Breast epithelium (tissue), 4 donors: ENCODE measurements around the gene MOB1A. TPM values are rescaled to one million over a fixed set of nuclear protein-coding genes. Genes with fewer than 3 reads are reported as not detected.
"Not testable (repeated sequence)": the region's sequence is repeated elsewhere in the genome, so short reads cannot be mapped to it uniquely, and the experiment has no call there.

Experiments
- DNase-seq, 2 donors: peaks; one replicate each; pipeline ENCODE4 v3.0.0-alpha.2; 2019; ENCODE audit warnings: low spot score in 2 of 2
- H3K27ac ChIP-seq, 2 donors: fragments of 200-600 bp; sonication (generic) in 1 of 2; one replicate each; pipeline ENCODE4 v1.5.1; 2016 to 2019; ENCODE audit warnings: mild to moderate bottlenecking in 1 of 2
- H3K27me3 ChIP-seq, 2 donors: fragments of 200-600 bp; sonication (generic) in 1 of 2; one replicate each; pipeline versions ENCODE4 v1.5.1 to v1.6.0; 2017 to 2019; ENCODE audit warnings: control low read depth in 1 of 2, mild to moderate bottlenecking in 1 of 2
- H3K36me3 ChIP-seq: fragments of 200-600 bp; one replicate; pipeline ENCODE4 v1.5.1; 2019
- H3K4me1 ChIP-seq, 2 donors: fragments of 200-600 bp; sonication (generic); one replicate each; pipeline ENCODE4 v1.5.1; 2016 to 2019; ENCODE audit warnings: control low read depth in 1 of 2
- H3K4me3 ChIP-seq, 3 donors: fragments of 200-600 bp; sonication (generic); 1 replicate in 2 of 3; 2 replicates in 1 of 3; pipeline ENCODE4 v1.5.1; 2016 to 2019; ENCODE audit warnings: mild to moderate bottlenecking in 3 of 3, moderate library complexity in 2 of 3
- H3K9me3 ChIP-seq, 2 donors: fragments of 200-600 bp; sonication (generic) in 1 of 2; one replicate each; pipeline ENCODE4 v1.5.1; 2016 to 2019; ENCODE audit warnings: control low read depth in 1 of 2
- POLR2A ChIP-seq: fragments of 450-650 bp; IDR thresholded peaks from one replicate; pipeline ENCODE4 v1.6.1; 2016; ENCODE audit warnings: antibody characterized with exemption, mild to moderate bottlenecking, moderate library complexity
- POLR2AphosphoS5 ChIP-seq, 3 donors: sonication (generic); formaldehyde crosslinking; IDR thresholded peaks; one replicate each; pipeline ENCODE4 v1.6.1; 2017; ENCODE audit warnings: antibody characterized with exemption in 3 of 3
- intact Hi-C: fragments of 100-400 bp; cut with DNase I; formaldehyde crosslinking; loops from one replicate; pipeline ENCODE4 v1.15.1; 2023; ENCODE audit warnings: low total_unique reads
- total RNA-seq, 3 donors: library from RNA; depleted of rRNA; stranded (reverse); fragments of >200 nt; gene quantifications; one replicate each; pipeline ENCODE4 v1.1.0, GENCODE V29; 2016
- TF ChIP-seq, protein P1 (sequence below), 3 donors: fragments of 450-650 bp; IDR thresholded peaks; one replicate each; pipeline ENCODE4 v1.5.1; 2016 to 2017; ENCODE audit warnings: antibody characterized with exemption in 3 of 3, mild to moderate bottlenecking in 3 of 3, moderate library complexity in 3 of 3

MOB1A gene
- total RNA-seq, 3 donors from 2014 or later: 87.8 to 107 (median 98.4) TPM

GRCh38 chr2:74222300-74222650 lies 43.6 kb upstream of the MOB1A start:
- H3K27me3 ChIP-seq: no peaks in the 10 kb centered on the region
- no peak overlapping the region for H3K27ac ChIP-seq
- TF ChIP-seq POLR2AphosphoS5 (IDR thresholded peaks at IDR 0.05) (no peak), POLR2A (no peak)
- TF ChIP-seq, protein P1, sequence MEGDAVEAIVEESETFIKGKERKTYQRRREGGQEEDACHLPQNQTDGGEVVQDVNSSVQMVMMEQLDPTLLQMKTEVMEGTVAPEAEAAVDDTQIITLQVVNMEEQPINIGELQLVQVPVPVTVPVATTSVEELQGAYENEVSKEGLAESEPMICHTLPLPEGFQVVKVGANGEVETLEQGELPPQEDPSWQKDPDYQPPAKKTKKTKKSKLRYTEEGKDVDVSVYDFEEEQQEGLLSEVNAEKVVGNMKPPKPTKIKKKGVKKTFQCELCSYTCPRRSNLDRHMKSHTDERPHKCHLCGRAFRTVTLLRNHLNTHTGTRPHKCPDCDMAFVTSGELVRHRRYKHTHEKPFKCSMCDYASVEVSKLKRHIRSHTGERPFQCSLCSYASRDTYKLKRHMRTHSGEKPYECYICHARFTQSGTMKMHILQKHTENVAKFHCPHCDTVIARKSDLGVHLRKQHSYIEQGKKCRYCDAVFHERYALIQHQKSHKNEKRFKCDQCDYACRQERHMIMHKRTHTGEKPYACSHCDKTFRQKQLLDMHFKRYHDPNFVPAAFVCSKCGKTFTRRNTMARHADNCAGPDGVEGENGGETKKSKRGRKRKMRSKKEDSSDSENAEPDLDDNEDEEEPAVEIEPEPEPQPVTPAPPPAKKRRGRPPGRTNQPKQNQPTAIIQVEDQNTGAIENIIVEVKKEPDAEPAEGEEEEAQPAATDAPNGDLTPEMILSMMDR (IDR thresholded peaks at IDR 0.05): no peak
- no peak for DNase-seq
- H3K4me3 ChIP-seq: no peak overlapping the region
- intact Hi-C loops: no loop called here
- H3K36me3 ChIP-seq: no peaks in the 10 kb centered on the region
- no peaks in the 10 kb centered on the region for H3K9me3 ChIP-seq
- no peaks in the 10 kb centered on the region for H3K4me1 ChIP-seq

DNA sequence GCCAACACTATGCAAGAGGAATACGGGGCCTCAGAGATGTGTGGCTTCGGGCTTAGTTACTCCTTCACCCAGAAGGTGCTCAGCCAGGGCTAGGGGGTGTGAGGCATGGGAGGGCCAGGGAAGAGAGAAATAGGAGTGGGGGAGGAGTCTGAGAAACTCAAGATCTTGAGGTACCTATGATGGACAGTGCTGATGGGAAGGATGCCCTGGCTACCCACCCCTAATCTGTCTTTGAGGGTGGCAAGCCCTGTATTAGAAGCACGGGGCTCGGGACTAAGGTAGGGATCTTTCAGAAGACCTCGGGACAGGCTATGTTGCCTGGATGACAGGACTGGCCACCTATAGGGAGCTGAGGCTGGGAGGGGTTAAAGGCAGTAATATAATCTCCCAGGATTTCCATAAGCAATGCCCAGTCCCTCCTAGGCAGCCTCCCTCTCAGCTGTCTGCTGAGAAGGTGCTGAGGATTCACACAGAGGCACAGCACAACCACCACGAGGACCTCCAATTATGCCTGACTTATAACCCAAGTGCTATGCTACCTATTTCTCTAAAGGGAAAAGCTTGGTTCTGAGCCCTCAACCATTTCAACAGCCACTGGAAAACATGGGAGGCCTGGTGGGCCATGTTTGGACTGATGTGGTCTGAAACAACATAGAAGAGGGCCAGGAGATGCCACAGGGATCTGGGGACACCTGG lies 43.1 kb upstream of the MOB1A start:
- no peak for DNase-seq
- Histone ChIP-seq H3K36me3 (no peaks in the 10 kb centered on the region), H3K4me1 (no peaks in the 10 kb centered on the region), H3K27ac (no peak overlapping the region), H3K9me3 (no peaks in the 10 kb centered on the region), H3K4me3 (no peak overlapping the region), H3K27me3 (no peaks in the 10 kb centered on the region)
- TF ChIP-seq POLR2AphosphoS5 (IDR thresholded peaks at IDR 0.05) (no peak), POLR2A (no peak)
- TF ChIP-seq, protein P1 (IDR thresholded peaks at IDR 0.05): no peak
- intact Hi-C loops: no loop called here

- Histone ChIP-seq H3K4me3 (no peak overlapping the region), H3K9me3 (no peaks in the 10 kb centered on the region), H3K27ac (no peak overlapping the region), H3K27me3 (no peaks in the 10 kb centered on the region), H3K4me1 (no peaks in the 10 kb centered on the region), H3K36me3 (no peaks in the 10 kb centered on the region)
- TF ChIP-seq, protein P1 (IDR thresholded peaks at IDR 0.05): no peak
- TF ChIP-seq POLR2A: no peak
- TF ChIP-seq POLR2AphosphoS5 (IDR thresholded peaks at IDR 0.05): no peak
- DNase-seq: no peak
- intact Hi-C loops: no loop called here
These were observed 42.4 kb upstream of the MOB1A start for GRCh38 chr2:74221091-74221490.

- H3K36me3 ChIP-seq: no peaks in the 10 kb centered on the region
- TF ChIP-seq POLR2AphosphoS5 (IDR thresholded peaks at IDR 0.05) (no peak), POLR2A (no peak)
- TF ChIP-seq, protein P1 (IDR thresholded peaks at IDR 0.05): no peak
- DNase-seq: no peak
These were observed 41.3 kb upstream of the MOB1A start for GRCh38 chr2:74219846-74220486.

GRCh38 chr2:74216642-74217041 lies 38.0 kb upstream of the MOB1A start:
- intact Hi-C loops: no loop called here
- Histone ChIP-seq H3K4me3 (no peak overlapping the region), H3K4me1 (no peaks in the 10 kb centered on the region), H3K9me3 (no peaks in the 10 kb centered on the region), H3K27ac (no peak overlapping the region), H3K27me3 (no peaks in the 10 kb centered on the region), H3K36me3 (no peaks in the 10 kb centered on the region)
- no peak for DNase-seq
- TF ChIP-seq, protein P1 (IDR thresholded peaks at IDR 0.05): no peak
- no peak for TF ChIP-seq POLR2A

More at GRCh38 chr2:74219846-74220486, 41.3 kb upstream of the MOB1A start:
- Histone ChIP-seq H3K4me3 (no peak overlapping the region), H3K27ac (no peak overlapping the region), H3K9me3 (no peaks in the 10 kb centered on the region), H3K27me3 (no peaks in the 10 kb centered on the region), H3K4me1 (no peaks in the 10 kb centered on the region)
- intact Hi-C loops: no loop called here

- H3K36me3 ChIP-seq, H3K4me1 ChIP-seq, DNase-seq, H3K4me3 ChIP-seq, H3K27ac ChIP-seq, H3K27me3 ChIP-seq, intact Hi-C loops, H3K9me3 ChIP-seq: not testable (repeated sequence)
These were observed 37.1 kb upstream of the MOB1A start for GRCh38 chr2:74215771-74216170.
